Left ventricle myocardium inferior (tissue), 1 donor: ENCODE results near the gene PALM. TPM values are rescaled to one million over a fixed set of nuclear protein-coding genes. Genes with fewer than 3 reads are reported as not detected.

Experiments used
- DNase-seq: peaks from one replicate; pipeline ENCODE4 v3.0.0-alpha.2; 2020
- H3K27ac ChIP-seq: fragments of 200-600 bp; replicated peaks from 2 replicates; pipeline ENCODE4 v1.8.0; 2021
- H3K27me3 ChIP-seq: fragments of 200-600 bp; 2 replicates; pipeline ENCODE4 v1.8.0; 2021; ENCODE audit warnings: low read depth
- H3K36me3 ChIP-seq: fragments of 200-600 bp; 2 replicates; pipeline ENCODE4 v1.8.0; 2021
- H3K4me1 ChIP-seq: fragments of 200-600 bp; 2 replicates; pipeline ENCODE4 v1.8.0; 2021
- H3K4me3 ChIP-seq: fragments of 200-600 bp; 2 replicates; pipeline ENCODE4 v1.8.0; 2021; ENCODE audit warnings: mild to moderate bottlenecking, moderate library complexity
- H3K9me3 ChIP-seq: fragments of 200-600 bp; replicated peaks from 2 replicates; pipeline ENCODE4 v1.8.0; 2021
- CTCF ChIP-seq: fragments of 200-600 bp; IDR thresholded peaks from 2 replicates; pipeline ENCODE4 v1.8.0; 2021; ENCODE audit warnings: antibody characterized with exemption, mild to moderate bottlenecking, borderline replicate concordance
- intact Hi-C: fragments of 100-400 bp; cut with micrococcal nuclease; formaldehyde crosslinking; loops from one replicate; pipeline ENCODE4 v1.11.0; 2022
- total RNA-seq: library from RNA; stranded (reverse); fragmentation: NEBNext Ultra II Directional; extraction: Animal tissue kit (Norgen Biotek cat#: 25700); gene quantifications from one replicate; pipeline ENCODE4 v1.2.1, GENCODE V29; 2021
- donor health status: DM: no; HTN: yes; CAD: no; lungs with severe emphysema.

Gene PALM
- total RNA-seq, 1 donor from 2014 or later: 26.8 TPM

GRCh38 chr19:791567-792305, 83.0 kb downstream of the PALM start:
- no peak for DNase-seq
- Histone ChIP-seq H3K36me3 (no peaks in the 10 kb centered on the region), H3K4me3 (no peak overlapping the region), H3K27ac (peak overlapping the region; percentile 88), H3K27me3 (no peaks in the 10 kb centered on the region), H3K4me1 (peaks cover 69% of the 10 kb centered on the region), H3K9me3 (no peaks in the 10 kb centered on the region)
- intact Hi-C loops: no loop called here
- TF ChIP-seq CTCF: no peak

DNA sequence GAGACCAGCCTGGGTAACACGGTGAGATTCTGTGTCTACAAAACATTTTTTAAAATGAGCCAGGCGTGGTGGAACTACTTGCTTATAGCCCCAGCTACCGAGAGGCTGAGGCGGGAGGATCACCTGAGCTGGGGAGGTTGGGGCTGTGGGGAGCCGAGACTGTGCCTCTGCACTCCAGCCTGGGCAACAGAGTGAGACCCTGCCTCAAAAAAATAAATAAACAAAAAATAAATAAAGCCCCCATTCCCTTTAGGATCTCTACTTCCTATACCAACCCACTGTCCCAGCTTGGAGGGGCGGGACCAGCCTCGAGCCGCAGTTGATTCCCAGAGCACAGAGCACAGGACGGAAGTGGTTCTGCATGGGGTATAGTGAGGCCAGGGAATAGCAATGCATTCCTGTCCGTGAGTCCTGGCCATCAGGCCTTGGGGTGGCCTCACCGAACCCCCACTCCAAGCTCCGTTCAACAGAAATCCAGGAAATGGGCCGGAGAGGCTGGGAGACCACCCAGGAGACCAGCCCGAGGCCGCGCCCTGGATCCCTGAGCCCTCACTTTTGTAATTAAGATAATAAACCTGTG, 83.7 kb downstream of the PALM start:
- Histone ChIP-seq H3K27me3 (no peaks in the 10 kb centered on the region), H3K9me3 (no peaks in the 10 kb centered on the region), H3K4me1 (peaks cover 68% of the 10 kb centered on the region), H3K4me3 (no peak overlapping the region), H3K36me3 (no peaks in the 10 kb centered on the region), H3K27ac (peak overlapping the region; percentile 88)
- no peak for DNase-seq
- intact Hi-C loops: no loop called here
- no peak for TF ChIP-seq CTCF

DNA sequence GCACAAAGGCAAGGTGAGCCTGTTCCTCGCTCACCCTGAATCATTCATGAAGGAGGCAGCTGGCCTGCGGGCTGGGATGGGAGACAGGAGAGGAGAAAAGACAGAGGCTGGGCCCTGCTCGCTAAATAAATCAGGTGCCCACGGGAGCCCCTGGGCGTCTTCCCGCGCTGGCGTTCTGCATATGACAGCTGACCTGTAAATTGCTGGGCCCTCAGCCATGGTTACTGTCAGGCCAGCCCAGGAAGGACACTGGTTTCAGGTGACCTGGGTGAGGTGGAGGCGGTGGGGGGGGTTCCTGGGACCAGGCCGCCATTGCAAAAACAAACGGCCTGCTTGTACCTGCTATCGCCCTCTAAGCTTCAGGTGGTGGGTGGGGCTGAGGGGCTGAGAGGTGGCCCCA, 85.1 kb downstream of the PALM start:
- Histone ChIP-seq H3K27me3 (no peaks in the 10 kb centered on the region), H3K9me3 (no peaks in the 10 kb centered on the region), H3K36me3 (no peaks in the 10 kb centered on the region), H3K4me3 (no peak overlapping the region), H3K4me1 (peaks cover 63% of the 10 kb centered on the region), H3K27ac (no peak overlapping the region)
- intact Hi-C loops: no loop called here
- no peak for DNase-seq
- TF ChIP-seq CTCF: no peak

- Histone ChIP-seq H3K4me3 (no peak overlapping the region), H3K4me1 (peaks cover 63% of the 10 kb centered on the region), H3K9me3 (no peaks in the 10 kb centered on the region), H3K27me3 (no peaks in the 10 kb centered on the region), H3K36me3 (peaks cover 9% of the 10 kb centered on the region), H3K27ac (peak overlapping the region; percentile 57)
- intact Hi-C loops: no loop called here
- no peak for DNase-seq
- no peak for TF ChIP-seq CTCF
Observed at GRCh38 chr19:795073-795611, 86.4 kb downstream of the PALM start.

DNA sequence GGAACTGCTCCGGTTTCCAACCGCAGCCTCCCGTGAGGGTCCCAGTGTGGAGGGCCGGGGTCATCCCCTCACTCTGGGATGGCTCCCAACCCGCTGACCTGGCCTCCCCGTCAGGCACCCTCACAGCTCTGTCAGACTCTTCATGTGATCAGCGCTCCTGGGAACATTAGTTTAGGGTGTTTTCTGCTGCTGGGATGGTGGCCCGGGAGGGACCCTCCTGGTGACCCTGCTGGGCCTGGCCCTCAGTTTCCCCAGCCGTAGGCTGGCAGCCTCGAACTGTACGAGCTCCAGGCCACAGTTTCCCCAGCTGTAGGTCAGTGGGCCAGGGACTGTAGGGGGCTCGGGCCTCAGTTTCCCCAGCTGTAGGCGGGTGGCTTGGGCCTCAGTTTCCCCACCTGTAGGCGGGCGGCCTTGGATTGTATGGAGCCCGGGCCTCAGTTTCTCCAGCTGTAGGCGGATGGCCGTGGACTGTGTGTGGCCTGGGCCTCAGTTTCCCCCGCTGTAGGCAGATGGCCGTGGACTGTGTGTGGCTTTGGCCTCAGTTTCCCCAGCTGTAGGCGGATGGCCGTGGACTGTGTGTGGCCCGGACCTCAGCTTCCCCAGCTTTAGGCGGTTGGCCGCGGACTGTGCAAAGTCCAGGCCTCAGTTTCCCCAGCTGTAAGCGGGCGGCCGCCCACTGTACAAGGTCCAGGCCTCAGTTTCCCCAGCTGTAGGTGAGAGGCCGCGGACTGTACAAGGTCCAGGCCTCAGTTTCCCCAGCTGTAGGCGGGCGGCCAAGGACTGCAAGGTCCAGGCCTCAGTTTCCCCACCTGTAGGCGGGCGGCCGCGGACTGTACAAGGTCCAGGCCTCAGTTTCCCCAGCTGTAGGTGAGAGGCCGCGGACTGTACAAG, 87.2 kb downstream of the PALM start:
- DNase-seq: no peak
- intact Hi-C loops: no loop called here
- Histone ChIP-seq H3K4me1 (peaks cover 65% of the 10 kb centered on the region), H3K27ac (peak overlapping the region; percentile 88), H3K36me3 (peaks cover 11% of the 10 kb centered on the region), H3K9me3 (no peaks in the 10 kb centered on the region), H3K27me3 (no peaks in the 10 kb centered on the region), H3K4me3 (peak overlapping the region; percentile 77)
- TF ChIP-seq CTCF: no peak
